Vagina (tissue), 2 donors: ENCODE results near the gene TRAPPC2. TPM values are rescaled to one million over a fixed set of nuclear protein-coding genes. Genes with fewer than 3 reads are reported as not detected.

ENCODE experiments used
- DNase-seq, 2 donors: peaks; one replicate each; pipeline ENCODE4 v3.0.0-alpha.2; 2017; ENCODE audit errors: extremely low spot score in 2 of 2
- H3K27ac ChIP-seq: fragments of 200-600 bp; sonication (generic); one replicate; pipeline ENCODE4 v1.5.1; 2019
- H3K27me3 ChIP-seq: fragments of 200-600 bp; sonication (generic); one replicate; pipeline ENCODE4 v1.5.1; 2019
- H3K36me3 ChIP-seq, 2 donors: fragments of 200-600 bp; sonication (generic); one replicate each; pipeline ENCODE4 v1.5.1; 2017 to 2019
- H3K4me1 ChIP-seq: fragments of 200-600 bp; sonication (generic); one replicate; pipeline ENCODE4 v1.5.1; 2019
- H3K4me3 ChIP-seq, 2 donors: fragments of 200-600 bp; sonication (generic); 1 replicate in 1 of 2; 2 replicates in 1 of 2; pipeline ENCODE4 v1.5.1; 2016 to 2019
- H3K9me3 ChIP-seq: fragments of 200-600 bp; sonication (generic); one replicate; pipeline ENCODE4 v1.5.1; 2019
- CTCF ChIP-seq, 3 experiments: fragments of 450-650 bp in 2 of 3; fragments of 200-600 bp in 1 of 3; sonication (generic) in 1 of 3; IDR thresholded peaks; one replicate each; pipeline ENCODE4 v1.5.1; 2017 to 2019; ENCODE audit warnings: antibody characterized with exemption in 3 of 3, mild to moderate bottlenecking in 2 of 3, moderate library complexity in 2 of 3
- POLR2A ChIP-seq, 2 donors: fragments of 450-650 bp; IDR thresholded peaks; one replicate each; pipeline ENCODE4 v1.6.1; 2017; ENCODE audit warnings: antibody characterized with exemption in 2 of 2, mild to moderate bottlenecking in 2 of 2, moderate library complexity in 2 of 2
- POLR2AphosphoS5 ChIP-seq, 2 donors: sonication (generic); formaldehyde crosslinking; IDR thresholded peaks; one replicate each; pipeline ENCODE4 v1.9.0; 2017; ENCODE audit warnings: antibody characterized with exemption in 2 of 2, mild to moderate bottlenecking in 2 of 2, low read depth in 1 of 2; ENCODE audit not compliant: insufficient read depth in 1 of 2
- intact Hi-C: fragments of 100-400 bp; cut with DNase I; formaldehyde crosslinking; loops from one replicate; pipeline ENCODE4 v1.15.1; 2023
- total RNA-seq: library from RNA; depleted of rRNA; stranded (reverse); fragments of >200 nt; gene quantifications from one replicate; pipeline ENCODE4 v1.2.3, GENCODE V29; 2016

The TRAPPC2 gene
- total RNA-seq, 1 donor from 2014 or later = 14.2 TPM

- intact Hi-C loops = loop anchor here (5.0 kb wide), 1 partner anchor 281 kb away; no protein-coding TSS in a partner anchor
- no peaks in the 10 kb centered on the region for H3K27me3 ChIP-seq
- no peaks in the 10 kb centered on the region for H3K9me3 ChIP-seq
- peaks cover 0 to 5% of the 10 kb centered on the region in 2 donors for H3K36me3 ChIP-seq
- H3K27ac ChIP-seq = no peak overlapping the region
- DNase-seq = no peak
- H3K4me3 ChIP-seq = no peak overlapping the region
- TF ChIP-seq POLR2AphosphoS5 (IDR thresholded peaks at IDR 0.05; ENCODE audit: insufficient read depth in 1 of 2, low read depth in 1 of 2) (no peak), CTCF (IDR thresholded peaks at IDR 0.05) (no peak), POLR2A (IDR thresholded peaks at IDR 0.05) (no peak)
- H3K4me1 ChIP-seq = no peaks in the 10 kb centered on the region
Observed at GRCh38 chrX:13750812-13751211, 16.4 kb upstream of the TRAPPC2 start.

DNA sequence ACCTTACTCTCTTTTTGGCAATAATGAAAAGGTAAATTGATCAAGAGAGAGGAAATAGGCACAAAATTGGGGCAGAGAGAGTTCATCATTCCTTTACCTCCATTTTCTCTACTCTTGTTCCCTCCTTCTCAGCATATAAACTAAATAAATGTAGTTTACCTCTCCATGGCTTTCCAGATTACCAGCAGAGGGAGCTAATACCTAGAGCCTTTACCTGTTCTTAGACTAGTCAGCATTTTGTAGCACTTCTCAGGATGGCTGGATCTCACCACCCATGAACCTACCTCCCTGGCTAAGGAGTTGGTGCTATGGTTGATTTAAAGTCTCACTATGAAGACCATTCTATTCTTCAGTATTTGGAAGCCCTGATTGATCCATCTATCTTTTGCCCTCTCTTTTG is 15.8 kb upstream of the TRAPPC2 start:
- no peaks in the 10 kb centered on the region for H3K27me3 ChIP-seq
- peaks cover 0 to 5% of the 10 kb centered on the region in 2 donors for H3K36me3 ChIP-seq
- no peak overlapping the region for H3K27ac ChIP-seq
- no peak for DNase-seq
- TF ChIP-seq CTCF (IDR thresholded peaks at IDR 0.05) (peak in 2 of 3 experiments; percentile 14 to 41), POLR2A (IDR thresholded peaks at IDR 0.05) (no peak)
- no peaks in the 10 kb centered on the region for H3K9me3 ChIP-seq
- no peaks in the 10 kb centered on the region for H3K4me1 ChIP-seq
- no peak overlapping the region for H3K4me3 ChIP-seq
- intact Hi-C loops = loop anchor here (5.0 kb wide), 1 partner anchor 282 kb away; no protein-coding TSS in a partner anchor

DNA sequence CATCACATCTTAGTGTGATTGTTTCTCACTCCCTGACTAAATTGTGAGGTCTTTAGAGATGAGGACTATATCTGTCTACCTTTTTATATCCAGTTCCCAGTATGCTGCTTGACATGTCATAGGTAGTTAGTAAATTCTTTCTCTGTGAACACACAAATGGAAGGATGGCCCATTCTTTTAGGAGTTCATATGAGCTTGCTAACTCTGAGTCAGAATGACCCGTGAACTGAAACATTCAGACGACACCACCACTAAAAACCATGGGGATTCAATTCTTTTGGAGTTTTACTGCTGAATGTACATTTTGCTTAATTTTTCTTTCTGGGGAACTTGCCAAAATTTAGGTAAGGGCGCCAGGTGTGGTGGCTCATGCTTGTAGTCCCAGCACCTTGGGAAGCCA is 14.1 kb upstream of the TRAPPC2 start:
- peaks cover 0 to 12% of the 10 kb centered on the region in 2 donors for H3K36me3 ChIP-seq

DNA sequence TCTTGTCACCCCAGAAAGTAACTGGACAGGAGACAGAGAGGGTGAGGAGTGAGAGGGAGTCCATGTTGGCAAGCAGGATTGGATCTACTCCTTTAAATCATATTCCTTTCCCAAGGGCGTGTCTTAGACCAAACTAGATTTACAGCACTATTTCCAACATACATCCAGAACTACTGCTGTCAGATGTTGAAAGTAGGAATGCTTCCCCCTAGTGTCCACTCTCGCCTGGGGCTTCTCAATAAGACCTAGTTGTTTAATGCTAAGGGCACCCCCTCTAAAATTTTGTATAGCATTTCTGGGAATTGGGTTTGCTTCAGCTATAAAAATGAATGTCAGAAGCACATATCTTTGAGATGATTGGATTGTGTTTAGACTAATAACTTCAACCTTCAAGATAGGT is 13.4 kb upstream of the TRAPPC2 start:
- Histone ChIP-seq H3K9me3 (no peaks in the 10 kb centered on the region), H3K27ac (no peak overlapping the region), H3K4me1 (no peaks in the 10 kb centered on the region), H3K4me3 (no peak overlapping the region), H3K27me3 (no peaks in the 10 kb centered on the region), H3K36me3 (peaks cover 0 to 12% of the 10 kb centered on the region in 2 donors)
- no peak for DNase-seq
- intact Hi-C loops = no loop called here
- TF ChIP-seq CTCF (IDR thresholded peaks at IDR 0.05) = peak in 1 of 3 experiments; percentile 33
- TF ChIP-seq POLR2AphosphoS5 (IDR thresholded peaks at IDR 0.05; ENCODE audit: insufficient read depth in 1 of 2, low read depth in 1 of 2) = no peak
- TF ChIP-seq POLR2A (IDR thresholded peaks at IDR 0.05) = no peak

More for the DNA sequence above, 14.1 kb upstream of the TRAPPC2 start:
- no peaks in the 10 kb centered on the region for H3K9me3 ChIP-seq
- H3K27me3 ChIP-seq = no peaks in the 10 kb centered on the region
- H3K4me3 ChIP-seq = no peak overlapping the region
- H3K27ac ChIP-seq = no peak overlapping the region
- intact Hi-C loops = no loop called here
- H3K4me1 ChIP-seq = no peaks in the 10 kb centered on the region
- DNase-seq = no peak
- TF ChIP-seq POLR2A (IDR thresholded peaks at IDR 0.05) (no peak), POLR2AphosphoS5 (IDR thresholded peaks at IDR 0.05; ENCODE audit: insufficient read depth in 1 of 2, low read depth in 1 of 2) (no peak), CTCF (IDR thresholded peaks at IDR 0.05) (no peak)

- no peaks in the 10 kb centered on the region for H3K4me1 ChIP-seq
- no peak overlapping the region for H3K27ac ChIP-seq
- no peaks in the 10 kb centered on the region for H3K9me3 ChIP-seq
- H3K4me3 ChIP-seq = no peak overlapping the region
- intact Hi-C loops = no loop called here
- peaks cover 0 to 16% of the 10 kb centered on the region in 2 donors for H3K36me3 ChIP-seq
- H3K27me3 ChIP-seq = no peaks in the 10 kb centered on the region
- TF ChIP-seq POLR2AphosphoS5 (IDR thresholded peaks at IDR 0.05; ENCODE audit: insufficient read depth in 1 of 2, low read depth in 1 of 2) (no peak), POLR2A (IDR thresholded peaks at IDR 0.05) (no peak), CTCF (IDR thresholded peaks at IDR 0.05) (no peak)
- no peak for DNase-seq
Observed at GRCh38 chrX:13742397-13743176, 8.2 kb upstream of the TRAPPC2 start.
